H9 (cell line): ENCODE results near the gene COMMD1. TPM values are rescaled to one million over a fixed set of nuclear protein-coding genes. Genes with fewer than 3 reads are reported as not detected.

Source experiments
- DNase-seq: peaks from one replicate; pipeline ENCODE4 v3.0.0-alpha.2; 2017
- H2AFZ ChIP-seq: one replicate; pipeline ENCODE4 v1.6.1; 2013; ENCODE audit warnings: mild to moderate bottlenecking, low read length, control low read depth, moderate library complexity
- H2AK5ac ChIP-seq: 2 replicates; pipeline ENCODE4 v1.6.1; 2013; ENCODE audit warnings: low read length, control low read depth, mixed read lengths; ENCODE audit not compliant: insufficient read length
- H2BK120ac ChIP-seq: one replicate; pipeline ENCODE4 v1.6.1; 2013; ENCODE audit warnings: low read depth, mild to moderate bottlenecking, low read length, control low read depth, inconsistent platforms; ENCODE audit not compliant: poor library complexity, severe bottlenecking
- H2BK12ac ChIP-seq: 2 replicates; pipeline ENCODE4 v1.6.1; 2013; ENCODE audit warnings: low read length, control low read depth, mixed read lengths, low read depth; ENCODE audit not compliant: insufficient read length
- H2BK15ac ChIP-seq: 2 replicates; pipeline ENCODE4 v1.6.1; 2013; ENCODE audit warnings: low read depth, low read length, control low read depth
- H2BK20ac ChIP-seq: one replicate; pipeline ENCODE4 v1.6.1; 2013; ENCODE audit warnings: low read depth, mild to moderate bottlenecking, low read length, control low read depth, inconsistent platforms; ENCODE audit not compliant: poor library complexity, severe bottlenecking
- H2BK5ac ChIP-seq: 2 replicates; pipeline ENCODE4 v1.6.1; 2013; ENCODE audit warnings: low read length, control low read depth, mixed read lengths; ENCODE audit not compliant: insufficient read length
- H3K14ac ChIP-seq: 2 replicates; pipeline ENCODE4 v1.6.1; 2013; ENCODE audit warnings: low read length, control low read depth; ENCODE audit not compliant: insufficient read depth
- H3K18ac ChIP-seq: 2 replicates; pipeline ENCODE4 v1.6.1; 2013; ENCODE audit warnings: low read depth, mild to moderate bottlenecking, mixed read lengths, low read length, control low read depth; ENCODE audit not compliant: insufficient read length
- H3K23ac ChIP-seq: 2 replicates; pipeline ENCODE4 v1.6.1; 2013; ENCODE audit warnings: low read length, control low read depth, mixed read lengths, low read depth; ENCODE audit not compliant: insufficient read length
- H3K23me2 ChIP-seq: 2 replicates; pipeline ENCODE4 v1.6.1; 2013; ENCODE audit warnings: low read depth, mild to moderate bottlenecking, mixed read lengths, low read length, control low read depth; ENCODE audit not compliant: insufficient read length, poor library complexity, severe bottlenecking
- H3K27ac ChIP-seq: 2 replicates; pipeline ENCODE4 v1.5.1; 2013; ENCODE audit warnings: low read length, control low read depth, mixed read lengths, low read depth; ENCODE audit not compliant: insufficient read length
- H3K27me3 ChIP-seq: 2 replicates; pipeline ENCODE4 v1.6.1; 2013; ENCODE audit warnings: low read length, control low read depth, inconsistent platforms; ENCODE audit not compliant: insufficient read depth
- H3K4ac ChIP-seq: 2 replicates; pipeline ENCODE4 v1.6.1; 2013; ENCODE audit warnings: low read depth, mild to moderate bottlenecking, control low read depth, inconsistent platforms, low read length, moderate library complexity
- H3K4me1 ChIP-seq: 2 replicates; pipeline ENCODE4 v1.6.1; 2013; ENCODE audit warnings: low read length, control low read depth, inconsistent platforms; ENCODE audit not compliant: insufficient read depth
- H3K4me2 ChIP-seq: 2 replicates; pipeline ENCODE4 v1.6.1; 2013; ENCODE audit warnings: low read length, control low read depth, mixed read lengths; ENCODE audit not compliant: insufficient read length, insufficient read depth
- H3K56ac ChIP-seq: 2 replicates; pipeline ENCODE4 v1.6.1; 2013; ENCODE audit warnings: low read depth, mild to moderate bottlenecking, mixed read lengths, low read length, control low read depth; ENCODE audit not compliant: insufficient read length
- H3K79me1 ChIP-seq: 2 replicates; pipeline ENCODE4 v1.6.1; 2013; ENCODE audit warnings: low read depth, mild to moderate bottlenecking, moderate library complexity, low read length, control low read depth, inconsistent platforms; ENCODE audit not compliant: insufficient read depth, poor library complexity, severe bottlenecking
- H3K79me2 ChIP-seq: 2 replicates; pipeline ENCODE4 v1.6.1; 2013; ENCODE audit warnings: low read length, control low read depth, inconsistent platforms; ENCODE audit not compliant: insufficient read depth
- H3K9ac ChIP-seq: 2 replicates; pipeline ENCODE4 v1.6.1; 2013; ENCODE audit warnings: low read length, control low read depth, mixed read lengths; ENCODE audit not compliant: insufficient read length; ENCODE audit errors: extremely low read depth
- H3K9me3 ChIP-seq: one replicate; pipeline ENCODE4 v1.6.1; 2013; ENCODE audit warnings: low read depth, low read length, inconsistent platforms; ENCODE audit not compliant: control insufficient read depth
- H3T11ph ChIP-seq: one replicate; pipeline ENCODE4 v1.6.1; 2013; ENCODE audit warnings: mild to moderate bottlenecking, low read length, control low read depth, inconsistent platforms
- H4K20me1 ChIP-seq: one replicate; pipeline ENCODE4 v1.6.1; 2013; ENCODE audit not compliant: control insufficient read depth, insufficient read length, insufficient read depth
- H4K5ac ChIP-seq: 2 replicates; pipeline ENCODE4 v1.6.1; 2013; ENCODE audit warnings: low read depth, mild to moderate bottlenecking, mixed read lengths, low read length, control low read depth; ENCODE audit not compliant: insufficient read length
- H4K8ac ChIP-seq: replicated peaks from 2 replicates; pipeline ENCODE4 v1.6.1; 2013; ENCODE audit warnings: low read length, control low read depth, mixed read lengths, low read depth; ENCODE audit not compliant: insufficient read length
- H4K91ac ChIP-seq: 2 replicates; pipeline ENCODE4 v1.6.1; 2013; ENCODE audit warnings: low read depth, mild to moderate bottlenecking, moderate library complexity, mixed read lengths, low read length, control low read depth; ENCODE audit not compliant: insufficient read length
- H3K27ac Mint-ChIP-seq, 3 experiments: 2 replicates in 2 of 3; 3 replicates in 1 of 3; pipeline ENCODE4 v1.8.0; 2020 to 2021; ENCODE audit warnings: mixed read lengths in 3 of 3, mild to moderate bottlenecking in 1 of 3, moderate library complexity in 1 of 3
- H3K27me3 Mint-ChIP-seq: 2 replicates; pipeline ENCODE4 v1.8.0; 2021; ENCODE audit warnings: low read depth, mild to moderate bottlenecking, moderate library complexity, mixed read lengths
- H3K36me3 Mint-ChIP-seq, 3 experiments: 2 replicates in 2 of 3; 3 replicates in 1 of 3; pipeline ENCODE4 v1.8.0; 2020 to 2021; ENCODE audit warnings: low read depth in 3 of 3, mixed read lengths in 3 of 3; ENCODE audit not compliant: insufficient read depth in 1 of 3
- H3K4me1 Mint-ChIP-seq, 2 experiments: 2 replicates each; pipeline ENCODE4 v1.8.0; 2020; ENCODE audit warnings: mixed read lengths in 2 of 2
- H3K4me3 Mint-ChIP-seq, 2 experiments: 2 replicates in 1 of 2; 3 replicates in 1 of 2; pipeline ENCODE4 v1.8.0; 2020 to 2021; ENCODE audit warnings: mild to moderate bottlenecking in 2 of 2, mixed read lengths in 2 of 2, moderate library complexity in 1 of 2
- H3K9me3 Mint-ChIP-seq, 2 experiments: 2 replicates in 1 of 2; 3 replicates in 1 of 2; pipeline ENCODE4 v1.8.0; 2020; ENCODE audit warnings: mild to moderate bottlenecking in 2 of 2, mixed read lengths in 2 of 2, moderate library complexity in 1 of 2
- CTCF ChIP-seq: fragments of 200-600 bp; sonication (generic); conservative IDR thresholded peaks from 3 replicates; pipeline ENCODE4 v1.8.0; 2021; ENCODE audit warnings: antibody characterized with exemption, mild to moderate bottlenecking
- total RNA-seq: library from RNA; stranded (reverse); gene quantifications from 2 replicates; pipeline ENCODE4 v1.2.1, GENCODE V29; 2021

The COMMD1 gene
- total RNA-seq, 1 experiment from 2014 or later, result 31.5 TPM

GRCh38 chr2:62143696-62144095 is 238.2 kb downstream of the COMMD1 start:
- no peaks in the 10 kb centered on the region for H3K9me3 Mint-ChIP-seq
- Histone ChIP-seq H3K9ac (no peak overlapping the region), H4K5ac (no peak overlapping the region), H3K23ac (no peak overlapping the region), H3K56ac (no peak overlapping the region), H3K23me2 (no peaks in the 10 kb centered on the region), H3K79me2 (no peaks in the 10 kb centered on the region), H3K27me3 (no peaks in the 10 kb centered on the region), H2AFZ (no peak overlapping the region), H2BK20ac (no peak overlapping the region), H2BK120ac (no peak overlapping the region), H2BK12ac (no peak overlapping the region), H3K4me2 (no peak overlapping the region), H3K27ac (no peak overlapping the region), H4K8ac (no peak overlapping the region), H3K4me1 (peaks cover 2% of the 10 kb centered on the region; the same call in 1 of the 2 replicates), H3K4ac (no peak overlapping the region), H3K9me3 (no peaks in the 10 kb centered on the region), H2AK5ac (no peak overlapping the region), H3K79me1 (no peaks in the 10 kb centered on the region), H2BK15ac (no peak overlapping the region), H4K91ac (no peak overlapping the region), H3K14ac (no peak overlapping the region), H3T11ph (no peak overlapping the region), H4K20me1 (no peaks in the 10 kb centered on the region), H3K18ac (no peak overlapping the region), H2BK5ac (no peak overlapping the region)
- H3K27me3 Mint-ChIP-seq, result no peaks in the 10 kb centered on the region
- TF ChIP-seq CTCF, result no peak
- H3K36me3 Mint-ChIP-seq, result 0 out of 7 replicates have a peak, but pooled peaks cover 0 to 2% (median 0%) of the 10 kb centered on the region in 3 experiments
- no peak for DNase-seq
- no peak overlapping the region for H3K4me3 Mint-ChIP-seq
- H3K27ac Mint-ChIP-seq, result no peak overlapping the region
- H3K4me1 Mint-ChIP-seq, result peaks cover 9 to 12% of the 10 kb centered on the region in 2 experiments
